Activated CD4-positive, alpha-beta T cell treated with anti-CD3 and anti-CD28 coated beads, Interleukin-2, amount 50 U/mL, for 48 hours (primary cell): ENCODE data around the gene HOXD10.

ENCODE experiments used
- DNase-seq, 2 experiments: peaks; one replicate each; pipeline ENCODE4 v3.0.0-alpha.2; 2020

The HOXD10 gene

DNA sequence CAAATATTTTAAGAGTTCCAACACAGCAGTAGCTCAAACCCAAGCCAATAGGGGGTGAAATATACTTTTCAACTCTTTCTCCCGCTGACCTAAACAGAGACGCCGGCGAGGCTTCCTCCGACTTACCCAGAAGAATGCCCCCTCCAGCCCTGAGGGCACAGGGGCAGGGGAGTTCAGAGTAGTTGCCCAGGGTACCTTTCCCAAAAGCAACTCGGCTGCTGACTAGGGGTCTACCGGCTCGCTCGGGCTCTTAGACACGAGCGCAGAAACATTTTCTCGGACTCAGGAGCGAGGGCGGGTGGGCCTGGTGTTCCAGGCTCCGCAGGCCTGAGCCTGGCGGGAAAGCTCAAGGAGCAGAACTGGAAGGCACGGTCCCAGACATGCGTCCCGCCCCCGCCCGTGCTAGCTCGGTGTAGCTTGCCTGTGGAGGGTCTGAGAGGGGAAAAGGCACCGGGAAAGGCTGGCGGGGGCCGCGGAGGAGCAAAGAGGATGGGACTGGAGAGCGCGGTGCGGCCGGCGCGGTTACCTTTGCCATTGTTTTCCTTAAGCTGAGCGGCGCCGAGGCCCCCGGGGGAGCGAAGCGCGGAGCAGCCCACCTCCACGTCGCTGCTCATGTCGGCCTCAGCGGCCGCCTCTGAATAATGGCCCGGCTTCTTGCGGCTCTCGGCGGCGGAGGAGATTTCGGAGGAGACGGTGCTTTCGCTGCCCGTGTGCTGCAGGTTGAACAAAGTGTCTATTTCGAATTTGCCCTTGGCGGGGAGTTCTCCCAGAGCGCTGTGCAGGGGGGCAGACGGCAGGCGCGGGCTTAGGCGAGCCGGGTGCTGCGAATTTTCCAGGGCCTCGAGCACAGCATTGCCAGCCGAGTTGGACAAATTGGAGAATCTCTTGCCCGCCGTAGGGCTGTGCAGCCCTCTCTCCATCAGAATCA, 33.5 kb upstream of the HOXD10 start:
- no peak for DNase-seq

- DNase-seq = no peak
Measured at GRCh38 chr2:176083796-176084261, 32.7 kb upstream of the HOXD10 start, which contains the start of gene EVX2. TSS of gene EVX2 (minus strand) at chr2:176083962. CDS start at chr2:176083776, 186 bp downstream.

- no peak for DNase-seq
Measured at GRCh38 chr2:176084611-176085119, 31.9 kb upstream of the HOXD10 start.

GRCh38 chr2:176085120-176085788, 31.3 kb upstream of the HOXD10 start:
- DNase-seq = no peak

- DNase-seq = no peak
Measured at GRCh38 chr2:176085861-176086771, 30.5 kb upstream of the HOXD10 start.

GRCh38 chr2:176087330-176088047, 29.1 kb upstream of the HOXD10 start:
- no peak for DNase-seq

DNA sequence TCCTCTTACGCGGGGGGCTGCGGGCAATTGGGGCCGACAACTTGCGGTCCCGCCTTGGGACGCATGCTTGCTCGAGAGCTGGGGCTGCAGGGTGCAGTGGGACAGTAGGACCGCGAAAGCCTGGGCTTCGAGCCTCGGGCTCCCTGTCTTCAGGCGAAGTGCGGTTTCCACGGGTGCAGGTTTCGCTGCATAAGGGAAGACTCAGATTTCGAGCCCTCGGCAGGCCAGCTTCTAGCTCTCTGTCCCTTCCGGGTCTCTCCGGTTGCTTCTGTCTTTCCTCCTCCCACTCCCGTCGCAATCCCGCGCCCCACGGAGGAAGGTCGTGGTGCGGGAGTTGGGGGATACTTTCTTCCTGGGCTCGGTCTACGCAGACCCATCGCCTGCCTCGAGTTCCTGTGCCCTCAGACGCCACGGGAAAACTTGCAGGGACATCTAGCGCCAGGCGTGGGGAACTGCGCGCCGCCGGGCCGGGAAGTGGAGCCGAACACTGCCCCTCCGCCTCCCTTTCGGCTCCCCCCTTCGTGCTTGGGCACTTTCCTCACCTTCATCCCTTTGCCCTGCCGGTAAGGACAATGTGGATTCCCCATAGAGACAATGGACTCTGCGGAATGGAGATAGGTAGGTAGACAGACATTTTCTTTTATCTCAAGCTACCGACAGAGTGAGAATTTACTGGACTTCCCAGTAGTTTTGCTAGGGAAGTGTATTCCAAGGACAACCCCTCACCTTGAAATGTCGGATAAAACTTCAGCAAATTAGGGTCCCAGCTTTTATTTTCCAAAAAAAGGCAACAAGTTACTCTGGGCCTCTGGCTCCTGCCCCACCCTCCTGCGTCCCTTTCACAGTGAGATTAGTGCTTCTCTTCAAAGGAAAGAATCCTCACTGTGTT, 28.3 kb upstream of the HOXD10 start:
- DNase-seq = no peak

- DNase-seq = no peak
Measured at GRCh38 chr2:176088937-176089842, 27.4 kb upstream of the HOXD10 start.

GRCh38 chr2:176089843-176090395, 26.7 kb upstream of the HOXD10 start:
- no peak for DNase-seq

DNA sequence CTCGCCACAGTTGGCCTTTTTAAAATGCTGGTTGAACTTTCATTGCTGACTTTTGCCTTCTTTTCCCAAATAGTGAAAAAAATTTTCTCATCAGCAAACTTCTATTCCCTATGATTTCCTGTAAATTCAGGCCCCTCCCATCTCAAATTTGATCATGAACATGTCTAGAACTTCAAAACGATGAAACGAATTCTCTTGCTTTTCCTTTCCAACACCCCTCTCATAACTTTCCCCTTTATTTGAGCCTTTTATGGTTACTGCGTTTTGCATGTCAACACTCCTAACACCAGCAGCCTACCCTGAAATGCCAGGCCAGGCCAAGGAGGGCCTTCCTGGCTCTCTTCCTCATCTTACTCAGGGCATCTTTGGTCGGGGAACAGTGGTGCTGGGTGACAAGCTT, 25.7 kb upstream of the HOXD10 start:
- no peak for DNase-seq

GRCh38 chr2:176091329-176092258, 25.0 kb upstream of the HOXD10 start:
- DNase-seq = no peak

DNA sequence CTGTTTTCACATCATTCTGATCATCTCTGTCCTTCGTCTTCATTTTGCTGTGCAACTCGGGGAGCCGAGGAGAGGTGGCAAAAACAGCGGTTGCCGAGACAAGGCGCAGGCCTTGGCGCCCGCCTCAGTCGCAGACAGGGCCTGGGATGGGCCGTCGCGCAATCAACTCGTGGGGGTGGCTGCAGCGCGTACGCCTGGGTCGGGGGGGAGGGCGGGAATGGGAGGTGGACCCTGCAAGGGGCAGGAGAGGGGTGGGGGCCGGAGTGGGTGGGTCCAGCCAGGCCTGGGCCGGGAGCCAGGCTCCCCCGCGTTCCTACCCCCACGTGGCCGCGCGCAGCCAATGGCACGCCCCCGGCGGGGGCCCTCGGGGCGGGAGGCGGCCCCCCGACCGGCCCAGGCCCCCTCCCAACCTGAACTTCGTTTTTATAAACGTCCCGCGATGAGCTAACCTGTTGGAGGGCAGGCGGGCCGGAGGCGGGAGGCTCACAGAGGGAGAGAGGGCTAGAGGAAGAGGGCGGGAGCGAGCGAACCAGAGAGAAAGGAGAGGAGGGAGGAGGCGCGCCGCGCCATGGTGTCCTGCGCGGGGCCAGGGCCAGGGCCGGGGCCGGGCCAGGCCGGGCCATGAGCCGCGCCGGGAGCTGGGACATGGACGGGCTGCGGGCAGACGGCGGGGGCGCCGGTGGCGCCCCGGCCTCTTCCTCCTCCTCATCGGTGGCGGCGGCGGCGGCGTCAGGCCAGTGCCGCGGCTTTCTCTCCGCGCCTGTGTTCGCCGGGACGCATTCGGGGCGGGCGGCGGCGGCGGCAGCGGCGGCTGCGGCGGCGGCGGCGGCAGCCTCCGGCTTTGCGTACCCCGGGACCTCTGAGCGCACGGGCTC, 24.1 kb upstream of the HOXD10 start, which contains the start of gene HOXD13:
HOXD13 (plus strand) TSS at position 452 of the 875 bp plus-strand sequence; CDS start at position 622, 170 bp downstream.
- no peak for DNase-seq

DNA sequence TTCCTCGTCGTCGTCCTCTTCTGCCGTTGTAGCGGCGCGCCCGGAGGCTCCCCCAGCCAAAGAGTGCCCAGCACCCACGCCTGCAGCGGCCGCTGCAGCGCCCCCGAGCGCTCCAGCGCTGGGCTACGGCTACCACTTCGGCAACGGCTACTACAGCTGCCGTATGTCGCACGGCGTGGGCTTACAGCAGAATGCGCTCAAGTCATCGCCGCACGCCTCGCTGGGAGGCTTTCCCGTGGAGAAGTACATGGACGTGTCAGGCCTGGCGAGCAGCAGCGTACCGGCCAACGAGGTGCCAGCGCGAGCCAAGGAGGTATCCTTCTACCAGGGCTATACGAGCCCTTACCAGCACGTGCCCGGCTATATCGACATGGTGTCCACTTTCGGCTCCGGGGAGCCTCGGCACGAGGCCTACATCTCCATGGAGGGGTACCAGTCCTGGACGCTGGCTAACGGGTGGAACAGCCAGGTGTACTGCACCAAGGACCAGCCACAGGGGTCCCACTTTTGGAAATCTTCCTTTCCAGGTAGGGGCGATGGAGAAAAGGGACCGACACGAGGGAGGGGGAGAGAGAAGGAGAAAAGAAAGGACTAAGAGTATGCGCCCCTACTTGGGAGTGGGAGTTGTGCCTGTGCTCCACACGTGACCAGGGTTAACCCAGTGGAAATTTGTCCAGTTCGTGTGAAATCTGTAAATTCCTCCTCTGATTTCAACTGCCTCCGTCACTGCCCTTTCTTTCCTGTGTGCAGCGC, 23.3 kb upstream of the HOXD10 start:
- DNase-seq = no peak

GRCh38 chr2:176093898-176094249, 22.7 kb upstream of the HOXD10 start:
- no peak for DNase-seq

DNA sequence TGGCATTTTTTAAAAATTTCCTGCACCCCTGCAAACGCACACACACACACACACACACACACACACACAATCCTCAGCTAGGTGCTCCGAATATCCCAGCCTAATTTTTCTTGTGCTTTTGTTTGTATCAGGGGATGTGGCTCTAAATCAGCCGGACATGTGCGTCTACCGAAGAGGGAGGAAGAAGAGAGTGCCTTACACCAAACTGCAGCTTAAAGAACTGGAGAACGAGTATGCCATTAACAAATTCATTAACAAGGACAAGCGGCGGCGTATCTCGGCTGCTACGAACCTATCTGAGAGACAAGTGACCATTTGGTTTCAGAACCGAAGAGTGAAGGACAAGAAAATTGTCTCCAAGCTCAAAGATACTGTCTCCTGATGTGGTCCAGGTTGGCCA, 22.2 kb upstream of the HOXD10 start:
- DNase-seq = no peak

DNA sequence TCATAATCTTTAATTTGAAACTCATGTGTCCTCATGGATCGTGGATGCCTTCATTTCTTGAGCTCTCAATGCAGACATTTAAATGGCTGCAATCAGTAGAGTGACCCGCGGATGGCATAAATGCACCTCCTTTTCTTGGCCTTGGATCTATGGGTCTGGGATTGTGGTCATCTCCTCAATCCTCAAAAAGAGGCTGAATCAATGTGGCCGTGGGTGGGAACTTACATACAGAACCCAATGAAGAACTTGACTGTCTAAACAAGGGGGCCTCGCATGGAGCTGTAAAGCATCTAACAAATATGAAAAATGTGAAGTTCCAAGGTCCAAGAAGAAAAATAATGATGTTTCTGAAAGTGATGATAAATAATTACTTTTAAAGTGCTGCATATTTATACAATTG, 21.2 kb upstream of the HOXD10 start:
- no peak for DNase-seq
